ENCODE data around the gene PRDM11.

PRDM11 gene

GRCh38 chr11:45266676-45267020, 120.2 kb downstream of the PRDM11 start:
- Mint-ChIP-seq H3K4me3 (no peak overlapping the region), H3K27ac (no peak overlapping the region), H3K4me1 (ENCODE audit: low read depth) (no peaks in the 10 kb centered on the region), H3K9me3 (no peaks in the 10 kb centered on the region), H3K36me3 (ENCODE audit: low read depth) (no peaks in the 10 kb centered on the region), H3K27me3 (ENCODE audit: low read depth) (peaks cover 33% of the 10 kb centered on the region)

DNA sequence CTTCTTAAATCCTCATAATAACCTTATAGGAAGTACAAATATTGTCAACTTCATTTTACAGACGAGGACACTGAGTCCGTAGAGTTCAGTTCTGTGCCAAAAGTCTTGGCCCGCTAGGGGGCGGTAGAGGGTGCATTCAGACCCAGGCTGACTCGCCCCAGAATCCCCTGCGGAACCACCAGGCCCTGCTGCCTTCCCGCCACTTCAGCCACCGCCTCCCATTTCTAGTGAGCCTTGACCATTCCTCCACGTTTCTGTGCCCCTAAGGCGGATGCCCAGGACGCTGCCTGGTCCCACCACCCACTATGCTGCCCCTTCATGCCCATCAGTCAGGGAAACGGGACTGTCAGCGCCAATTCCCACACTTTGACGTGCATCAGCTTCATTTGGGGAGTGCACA, 120.6 kb downstream of the PRDM11 start:
- no peaks in the 10 kb centered on the region for H3K9me3 Mint-ChIP-seq
- H3K36me3 Mint-ChIP-seq (ENCODE audit: low read depth), result no peaks in the 10 kb centered on the region
- no peak overlapping the region for H3K4me3 Mint-ChIP-seq
- peaks cover 35% of the 10 kb centered on the region for H3K27me3 Mint-ChIP-seq (ENCODE audit: low read depth)
- H3K27ac Mint-ChIP-seq, result no peak overlapping the region
- no peaks in the 10 kb centered on the region for H3K4me1 Mint-ChIP-seq (ENCODE audit: low read depth)

- Mint-ChIP-seq H3K36me3 (ENCODE audit: low read depth) (no peaks in the 10 kb centered on the region), H3K9me3 (no peaks in the 10 kb centered on the region), H3K4me3 (no peak overlapping the region), H3K27me3 (ENCODE audit: low read depth) (peaks cover 38% of the 10 kb centered on the region), H3K27ac (no peak overlapping the region), H3K4me1 (ENCODE audit: low read depth) (no peaks in the 10 kb centered on the region)
Observed at GRCh38 chr11:45267652-45268299, 121.3 kb downstream of the PRDM11 start.

GRCh38 chr11:45269678-45270077, 123.2 kb downstream of the PRDM11 start:
- Mint-ChIP-seq H3K27ac (no peak overlapping the region), H3K36me3 (ENCODE audit: low read depth) (no peaks in the 10 kb centered on the region), H3K4me3 (no peak overlapping the region), H3K9me3 (no peaks in the 10 kb centered on the region), H3K27me3 (ENCODE audit: low read depth) (peaks cover 44% of the 10 kb centered on the region), H3K4me1 (ENCODE audit: low read depth) (no peaks in the 10 kb centered on the region)

DNA sequence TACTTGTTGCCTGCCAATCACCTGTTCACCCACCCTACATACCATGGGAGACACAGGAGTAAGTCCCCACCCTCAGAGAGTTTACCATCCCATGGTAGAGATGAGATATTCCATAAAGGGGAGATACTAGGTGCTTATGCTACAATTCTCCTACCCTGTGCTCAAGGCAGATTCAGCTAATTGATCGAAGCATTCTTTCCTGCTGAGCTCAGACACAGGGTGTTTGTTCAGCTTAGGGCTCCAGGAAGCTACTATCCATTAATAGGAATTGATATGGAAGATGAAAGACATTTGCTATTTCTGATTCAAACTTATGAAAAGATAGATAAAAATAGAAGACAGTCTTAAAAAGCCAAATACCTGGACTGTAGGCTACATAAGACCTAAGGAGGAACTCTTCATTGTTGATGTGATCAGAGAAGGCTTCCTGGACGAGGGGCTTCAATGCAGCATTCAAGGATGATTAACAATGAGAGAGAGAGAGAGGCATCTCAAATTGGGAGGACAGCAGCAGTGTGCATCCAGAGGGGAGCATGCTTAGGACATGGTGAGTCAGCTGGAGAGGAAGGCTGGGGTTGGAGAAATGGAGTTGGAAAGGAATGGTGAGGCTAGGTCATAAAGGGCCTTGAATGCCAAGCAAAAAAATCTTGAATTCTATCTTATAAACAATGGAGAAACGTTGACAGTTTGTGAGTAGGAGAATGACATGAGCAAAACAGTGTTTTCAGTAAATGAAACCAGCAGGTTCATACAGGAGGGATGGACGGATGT, 124.7 kb downstream of the PRDM11 start:
- Mint-ChIP-seq H3K27me3 (ENCODE audit: low read depth) (peaks cover 53% of the 10 kb centered on the region), H3K4me3 (no peak overlapping the region), H3K36me3 (ENCODE audit: low read depth) (no peaks in the 10 kb centered on the region), H3K27ac (no peak overlapping the region), H3K9me3 (no peaks in the 10 kb centered on the region), H3K4me1 (ENCODE audit: low read depth) (no peaks in the 10 kb centered on the region)

DNA sequence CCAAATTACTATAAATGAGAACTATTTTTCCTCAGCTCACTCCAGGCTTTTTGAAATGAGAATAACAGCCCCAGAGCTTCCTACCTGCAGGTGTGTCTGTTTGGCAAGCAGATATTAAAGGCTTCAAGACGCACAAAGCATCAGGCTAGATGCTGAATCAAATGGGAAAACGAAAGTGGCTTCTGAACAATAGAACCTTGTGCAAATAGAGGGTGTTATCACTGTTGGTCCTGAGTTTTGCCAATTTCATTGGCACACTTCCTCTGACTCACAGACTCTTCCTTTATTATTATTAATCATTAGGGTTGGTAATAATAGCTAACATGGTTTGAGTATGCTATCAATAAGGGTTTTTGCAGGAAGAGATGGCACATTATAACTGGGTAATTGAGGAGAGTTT, 126.3 kb downstream of the PRDM11 start:
- Mint-ChIP-seq H3K9me3 (no peaks in the 10 kb centered on the region), H3K27ac (no peak overlapping the region), H3K27me3 (ENCODE audit: low read depth) (peaks cover 54% of the 10 kb centered on the region), H3K4me3 (no peak overlapping the region), H3K36me3 (ENCODE audit: low read depth) (no peaks in the 10 kb centered on the region), H3K4me1 (ENCODE audit: low read depth) (no peaks in the 10 kb centered on the region)

GRCh38 chr11:45273509-45273908, 127.1 kb downstream of the PRDM11 start:
- Mint-ChIP-seq H3K9me3 (no peaks in the 10 kb centered on the region), H3K27me3 (ENCODE audit: low read depth) (peaks cover 55% of the 10 kb centered on the region)

DNA sequence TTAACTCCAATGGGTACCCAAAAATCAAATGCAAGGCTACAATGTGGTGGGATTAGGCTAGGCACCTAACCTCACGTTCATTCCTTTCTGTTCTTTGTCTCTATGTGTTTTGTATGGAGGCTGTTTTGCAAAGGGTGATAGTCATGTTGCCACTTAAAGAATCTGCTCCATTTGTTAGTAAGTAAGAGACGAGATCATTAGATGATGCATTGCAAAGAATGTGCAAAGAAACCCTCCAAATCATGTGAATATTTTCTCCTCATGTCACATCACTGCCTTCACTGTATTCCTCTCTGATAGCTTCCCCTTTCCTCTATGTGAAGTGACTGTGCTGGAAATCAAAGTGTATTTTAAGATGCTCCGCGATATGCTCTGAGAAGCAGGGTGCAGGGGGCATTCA, 127.8 kb downstream of the PRDM11 start:
- Mint-ChIP-seq H3K36me3 (ENCODE audit: low read depth) (no peaks in the 10 kb centered on the region), H3K27ac (no peak overlapping the region), H3K4me3 (no peak overlapping the region), H3K4me1 (ENCODE audit: low read depth) (no peaks in the 10 kb centered on the region), H3K9me3 (no peaks in the 10 kb centered on the region), H3K27me3 (ENCODE audit: low read depth) (peaks cover 50% of the 10 kb centered on the region)

More at GRCh38 chr11:45273509-45273908, 127.1 kb downstream of the PRDM11 start:
- H3K36me3 Mint-ChIP-seq (ENCODE audit: low read depth), result no peaks in the 10 kb centered on the region
- no peaks in the 10 kb centered on the region for H3K4me1 Mint-ChIP-seq (ENCODE audit: low read depth)
- H3K4me3 Mint-ChIP-seq, result no peak overlapping the region
- H3K27ac Mint-ChIP-seq, result no peak overlapping the region

GRCh38 chr11:45275828-45276227, 129.4 kb downstream of the PRDM11 start:
- H3K27me3 Mint-ChIP-seq (ENCODE audit: low read depth), result peaks cover 42% of the 10 kb centered on the region
- H3K27ac Mint-ChIP-seq, result no peak overlapping the region
- no peaks in the 10 kb centered on the region for H3K4me1 Mint-ChIP-seq (ENCODE audit: low read depth)
- H3K9me3 Mint-ChIP-seq, result peaks cover 6% of the 10 kb centered on the region
- H3K36me3 Mint-ChIP-seq (ENCODE audit: low read depth), result no peaks in the 10 kb centered on the region
- no peak overlapping the region for H3K4me3 Mint-ChIP-seq

GRCh38 chr11:45278714-45279113, 132.3 kb downstream of the PRDM11 start:
- H3K36me3 Mint-ChIP-seq (ENCODE audit: low read depth), result no peaks in the 10 kb centered on the region
- H3K9me3 Mint-ChIP-seq, result peaks cover 6% of the 10 kb centered on the region
- no peak overlapping the region for H3K27ac Mint-ChIP-seq
- peaks cover 30% of the 10 kb centered on the region for H3K27me3 Mint-ChIP-seq (ENCODE audit: low read depth)
- H3K4me1 Mint-ChIP-seq (ENCODE audit: low read depth), result no peaks in the 10 kb centered on the region
- no peak overlapping the region for H3K4me3 Mint-ChIP-seq

GRCh38 chr11:45279645-45280044, 133.2 kb downstream of the PRDM11 start:
- Mint-ChIP-seq H3K4me3 (no peak overlapping the region), H3K4me1 (ENCODE audit: low read depth) (no peaks in the 10 kb centered on the region), H3K27me3 (ENCODE audit: low read depth) (peaks cover 33% of the 10 kb centered on the region), H3K27ac (no peak overlapping the region), H3K36me3 (ENCODE audit: low read depth) (no peaks in the 10 kb centered on the region), H3K9me3 (peaks cover 6% of the 10 kb centered on the region)

DNA sequence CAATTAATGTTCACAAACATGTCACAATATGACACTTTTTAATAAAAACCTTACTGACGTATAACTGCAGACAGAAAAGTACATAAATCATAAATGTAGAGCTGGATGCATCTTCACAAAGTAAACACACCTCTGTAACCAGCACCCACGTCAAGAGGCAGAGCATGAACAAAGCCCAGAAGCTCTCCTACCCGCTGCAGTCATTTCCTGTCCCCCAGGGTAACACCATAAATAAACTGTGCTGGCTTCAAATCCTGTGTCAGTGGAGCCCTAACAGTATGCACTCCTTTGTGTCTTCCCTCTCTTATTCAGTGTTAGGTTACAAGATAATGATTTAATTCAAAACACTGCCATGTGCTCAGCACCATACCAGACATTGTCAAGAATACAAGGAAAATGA, 134.0 kb downstream of the PRDM11 start:
- H3K4me3 Mint-ChIP-seq, result no peak overlapping the region
- no peaks in the 10 kb centered on the region for H3K4me1 Mint-ChIP-seq (ENCODE audit: low read depth)
- peaks cover 6% of the 10 kb centered on the region for H3K9me3 Mint-ChIP-seq
- H3K36me3 Mint-ChIP-seq (ENCODE audit: low read depth), result no peaks in the 10 kb centered on the region
- H3K27me3 Mint-ChIP-seq (ENCODE audit: low read depth), result peaks cover 31% of the 10 kb centered on the region
- no peak overlapping the region for H3K27ac Mint-ChIP-seq

GRCh38 chr11:45282081-45282480, 135.6 kb downstream of the PRDM11 start:
- Mint-ChIP-seq H3K4me3 (no peak overlapping the region), H3K9me3 (peaks cover 6% of the 10 kb centered on the region), H3K27me3 (ENCODE audit: low read depth) (peaks cover 37% of the 10 kb centered on the region), H3K36me3 (ENCODE audit: low read depth) (no peaks in the 10 kb centered on the region), H3K4me1 (ENCODE audit: low read depth) (no peaks in the 10 kb centered on the region), H3K27ac (no peak overlapping the region)
